Measurements from ENCODE around the gene TRDN.
"Not testable (repeated sequence)": the region's sequence is repeated elsewhere in the genome, so short reads cannot be mapped to it uniquely, and the experiment has no call there.

DNA sequence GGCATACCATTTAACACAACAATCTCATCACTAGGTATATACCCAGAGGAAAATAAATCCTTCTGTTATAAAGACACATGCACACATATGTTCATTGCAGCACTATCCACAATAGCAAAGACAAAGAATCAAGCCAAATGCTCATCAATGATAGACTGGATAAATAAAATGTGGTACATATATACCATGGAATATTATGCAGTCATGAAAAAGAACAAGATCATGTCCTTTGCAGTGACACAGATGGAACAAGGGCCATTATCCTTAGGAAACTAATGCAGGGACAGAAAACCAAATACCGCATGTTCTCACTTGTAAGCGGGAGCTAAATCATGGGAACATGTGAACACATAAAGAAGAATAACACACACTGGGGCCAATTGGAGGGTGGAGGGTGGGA is 322.3 kb downstream of the TRDN start:
- TF ChIP-seq, protein P1, sequence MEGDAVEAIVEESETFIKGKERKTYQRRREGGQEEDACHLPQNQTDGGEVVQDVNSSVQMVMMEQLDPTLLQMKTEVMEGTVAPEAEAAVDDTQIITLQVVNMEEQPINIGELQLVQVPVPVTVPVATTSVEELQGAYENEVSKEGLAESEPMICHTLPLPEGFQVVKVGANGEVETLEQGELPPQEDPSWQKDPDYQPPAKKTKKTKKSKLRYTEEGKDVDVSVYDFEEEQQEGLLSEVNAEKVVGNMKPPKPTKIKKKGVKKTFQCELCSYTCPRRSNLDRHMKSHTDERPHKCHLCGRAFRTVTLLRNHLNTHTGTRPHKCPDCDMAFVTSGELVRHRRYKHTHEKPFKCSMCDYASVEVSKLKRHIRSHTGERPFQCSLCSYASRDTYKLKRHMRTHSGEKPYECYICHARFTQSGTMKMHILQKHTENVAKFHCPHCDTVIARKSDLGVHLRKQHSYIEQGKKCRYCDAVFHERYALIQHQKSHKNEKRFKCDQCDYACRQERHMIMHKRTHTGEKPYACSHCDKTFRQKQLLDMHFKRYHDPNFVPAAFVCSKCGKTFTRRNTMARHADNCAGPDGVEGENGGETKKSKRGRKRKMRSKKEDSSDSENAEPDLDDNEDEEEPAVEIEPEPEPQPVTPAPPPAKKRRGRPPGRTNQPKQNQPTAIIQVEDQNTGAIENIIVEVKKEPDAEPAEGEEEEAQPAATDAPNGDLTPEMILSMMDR (tag by site-specific recombination; IDR thresholded peaks at IDR 0.05), result not testable (repeated sequence)
- TF ChIP-seq ZNF24 (tag by site-specific recombination; IDR thresholded peaks at IDR 0.05); ZNF792 (tag by site-specific recombination; IDR thresholded peaks at IDR 0.05); ZNF654 (tag by site-specific recombination; IDR thresholded peaks at IDR 0.05; ENCODE audit: low read depth); ZNF175 (tag by site-specific recombination; IDR thresholded peaks at IDR 0.05); ZNF501 (tag by site-specific recombination; IDR thresholded peaks at IDR 0.05): not testable (repeated sequence)
- TF ChIP-seq, protein P2, sequence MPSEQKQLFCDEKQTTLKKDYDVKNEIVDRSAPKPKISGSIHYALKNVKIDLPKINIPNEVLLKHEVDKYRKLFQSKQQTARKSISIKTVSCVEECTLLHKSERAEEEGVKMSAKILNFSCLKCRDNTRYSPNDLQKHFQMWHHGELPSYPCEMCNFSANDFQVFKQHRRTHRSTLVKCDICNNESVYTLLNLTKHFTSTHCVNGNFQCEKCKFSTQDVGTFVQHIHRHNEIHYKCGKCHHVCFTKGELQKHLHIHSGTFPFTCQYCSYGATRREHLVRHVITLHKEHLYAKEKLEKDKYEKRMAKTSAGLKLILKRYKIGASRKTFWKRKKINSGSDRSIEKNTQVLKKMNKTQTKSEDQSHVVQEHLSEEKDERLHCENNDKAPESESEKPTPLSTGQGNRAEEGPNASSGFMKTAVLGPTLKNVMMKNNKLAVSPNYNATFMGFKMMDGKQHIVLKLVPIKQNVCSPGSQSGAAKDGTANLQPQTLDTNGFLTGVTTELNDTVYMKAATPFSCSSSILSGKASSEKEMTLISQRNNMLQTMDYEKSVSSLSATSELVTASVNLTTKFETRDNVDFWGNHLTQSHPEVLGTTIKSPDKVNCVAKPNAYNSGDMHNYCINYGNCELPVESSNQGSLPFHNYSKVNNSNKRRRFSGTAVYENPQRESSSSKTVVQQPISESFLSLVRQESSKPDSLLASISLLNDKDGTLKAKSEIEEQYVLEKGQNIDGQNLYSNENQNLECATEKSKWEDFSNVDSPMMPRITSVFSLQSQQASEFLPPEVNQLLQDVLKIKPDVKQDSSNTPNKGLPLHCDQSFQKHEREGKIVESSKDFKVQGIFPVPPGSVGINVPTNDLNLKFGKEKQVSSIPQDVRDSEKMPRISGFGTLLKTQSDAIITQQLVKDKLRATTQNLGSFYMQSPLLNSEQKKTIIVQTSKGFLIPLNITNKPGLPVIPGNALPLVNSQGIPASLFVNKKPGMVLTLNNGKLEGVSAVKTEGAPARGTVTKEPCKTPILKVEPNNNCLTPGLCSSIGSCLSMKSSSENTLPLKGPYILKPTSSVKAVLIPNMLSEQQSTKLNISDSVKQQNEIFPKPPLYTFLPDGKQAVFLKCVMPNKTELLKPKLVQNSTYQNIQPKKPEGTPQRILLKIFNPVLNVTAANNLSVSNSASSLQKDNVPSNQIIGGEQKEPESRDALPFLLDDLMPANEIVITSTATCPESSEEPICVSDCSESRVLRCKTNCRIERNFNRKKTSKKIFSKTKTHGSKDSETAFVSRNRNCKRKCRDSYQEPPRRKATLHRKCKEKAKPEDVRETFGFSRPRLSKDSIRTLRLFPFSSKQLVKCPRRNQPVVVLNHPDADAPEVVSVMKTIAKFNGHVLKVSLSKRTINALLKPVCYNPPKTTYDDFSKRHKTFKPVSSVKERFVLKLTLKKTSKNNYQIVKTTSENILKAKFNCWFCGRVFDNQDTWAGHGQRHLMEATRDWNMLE (tag by site-specific recombination; conservative IDR thresholded peaks at IDR 0.05; ENCODE audit: low read depth), result not testable (repeated sequence)
- TF ChIP-seq, protein P3, sequence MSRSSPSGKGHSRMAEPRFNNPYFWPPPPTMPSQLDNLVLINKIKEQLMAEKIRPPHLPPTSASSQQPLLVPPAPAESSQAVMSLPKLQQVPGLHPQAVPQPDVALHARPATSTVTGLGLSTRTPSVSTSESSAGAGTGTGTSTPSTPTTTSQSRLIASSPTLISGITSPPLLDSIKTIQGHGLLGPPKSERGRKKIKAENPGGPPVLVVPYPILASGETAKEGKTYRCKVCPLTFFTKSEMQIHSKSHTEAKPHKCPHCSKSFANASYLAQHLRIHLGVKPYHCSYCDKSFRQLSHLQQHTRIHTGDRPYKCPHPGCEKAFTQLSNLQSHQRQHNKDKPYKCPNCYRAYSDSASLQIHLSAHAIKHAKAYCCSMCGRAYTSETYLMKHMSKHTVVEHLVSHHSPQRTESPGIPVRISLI (tag by site-specific recombination; IDR thresholded peaks at IDR 0.05), result not testable (repeated sequence)

Data from HEK293 (cell line).